Measurements from ENCODE around the gene SP1.

- TF ChIP-seq EZH2 (IDR thresholded peaks at IDR 0.05; ENCODE audit: insufficient read depth, poor library complexity, severe bottlenecking): no peak
- no peak for TF ChIP-seq EZH2phosphoT487 (IDR thresholded peaks at IDR 0.05; ENCODE audit: insufficient read depth, low read depth)
Measured at GRCh38 chr12:53461059-53461458, 81.1 kb downstream of the SP1 start.
